ENCODE measurements around the gene CRY2.

The CRY2 gene

DNA sequence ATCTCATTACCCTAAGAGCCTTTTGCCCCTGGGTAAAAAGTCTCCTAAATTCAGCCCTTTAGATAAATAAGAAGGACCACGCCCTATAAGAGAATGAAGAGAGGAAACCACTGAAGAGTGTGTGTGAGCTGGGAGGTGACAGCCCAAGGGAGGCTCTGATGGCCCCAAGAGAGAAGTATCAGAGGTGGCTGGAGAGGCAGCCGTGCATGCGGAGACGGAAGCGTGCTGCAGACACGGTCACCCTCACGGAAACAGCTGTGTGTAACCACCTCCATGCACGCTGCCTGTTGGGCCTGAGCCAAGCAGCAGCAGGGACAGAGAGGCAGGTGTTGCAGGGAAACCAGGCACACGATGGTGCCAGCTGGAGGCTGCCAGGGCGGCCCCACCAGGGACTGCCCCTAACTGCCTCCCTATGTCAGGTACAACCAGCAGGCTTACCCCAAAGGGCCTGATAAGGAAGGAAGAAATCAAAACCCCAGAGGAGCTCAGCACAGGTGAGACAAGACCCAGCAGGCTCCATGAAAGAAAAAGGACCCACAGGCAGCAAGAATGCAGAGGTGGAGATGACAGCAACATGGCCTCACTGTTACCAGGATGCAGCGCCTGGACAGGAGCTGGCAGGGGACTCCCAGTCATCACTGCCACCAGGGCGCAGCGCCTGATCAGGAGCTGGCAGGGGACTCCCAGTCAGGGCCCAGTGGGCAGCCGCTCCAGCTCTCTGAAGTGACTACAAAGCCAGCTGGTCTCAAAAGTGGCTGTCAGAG lies 82.9 kb downstream of the CRY2 start:
- Histone ChIP-seq H2BK120ac (ENCODE audit: low read depth, low read length) (no peak overlapping the region), H3K27ac (replicated peaks; ENCODE audit: low read length) (no peak overlapping the region), H3K36me3 (replicated peaks in 1 of 2; ENCODE audit: control insufficient read depth in 2 of 2, insufficient read depth in 2 of 2, low read length in 2 of 2) (peaks cover 21 to 40% of the 10 kb centered on the region in 2 donors), H2BK15ac (ENCODE audit: low read length) (no peak overlapping the region), H3K4me1 (ENCODE audit: control insufficient read depth in 2 of 2, insufficient read depth in 1 of 2, low read depth in 1 of 2, low read length in 2 of 2) (no peaks in the 10 kb centered on the region), H3K23ac (ENCODE audit: low read depth, low read length, poor library complexity) (peak overlapping the region; percentile 92), H4K91ac (ENCODE audit: low read depth, low read length, poor library complexity) (no peak overlapping the region), H3K79me1 (ENCODE audit: low read depth, low read length) (peaks cover 7% of the 10 kb centered on the region), H3K14ac (ENCODE audit: low read length) (no peak overlapping the region), H2AFZ (ENCODE audit: low read length) (no peak overlapping the region), H2BK5ac (ENCODE audit: low read length) (peak overlapping the region; percentile 78), H3K4ac (ENCODE audit: low read length) (no peak overlapping the region), H2AK5ac (ENCODE audit: low read depth, low read length) (no peak overlapping the region), H3K9ac (ENCODE audit: low read depth, low read length, poor library complexity) (no peak overlapping the region), H4K8ac (ENCODE audit: low read depth, low read length) (peak overlapping the region; percentile 31), H3K27me3 (ENCODE audit: control insufficient read depth in 3 of 3, insufficient read depth in 3 of 3, low read depth in 1 of 3, low read length in 3 of 3) (peaks cover 0 to 5% (median 0%) of the 10 kb centered on the region in 3 experiments), H3K4me2 (ENCODE audit: insufficient read depth, low read length, poor library complexity, severe bottlenecking) (no peak overlapping the region), H3K18ac (ENCODE audit: low read length) (peak overlapping the region; percentile 27), H2BK12ac (ENCODE audit: low read length) (no peak overlapping the region), H3K9me3 (replicated peaks in 1 of 2; ENCODE audit: control insufficient read depth in 2 of 2, insufficient read depth in 1 of 2, low read depth in 1 of 2, low read length in 2 of 2) (peaks cover 0 to 2% of the 10 kb centered on the region in 2 donors), H3K4me3 (ENCODE audit: low read length in 2 of 2) (no peak overlapping the region)
- no CpG with 5 or more reads among the region's 14 CpGs for WGBS, 2 donors (ENCODE audit: extremely low coverage in 2 of 2, insufficient read length in 2 of 2, insufficient replicate concordance in 1 of 2)
- DNase-seq (ENCODE audit: low spot score), result no peak

DNA sequence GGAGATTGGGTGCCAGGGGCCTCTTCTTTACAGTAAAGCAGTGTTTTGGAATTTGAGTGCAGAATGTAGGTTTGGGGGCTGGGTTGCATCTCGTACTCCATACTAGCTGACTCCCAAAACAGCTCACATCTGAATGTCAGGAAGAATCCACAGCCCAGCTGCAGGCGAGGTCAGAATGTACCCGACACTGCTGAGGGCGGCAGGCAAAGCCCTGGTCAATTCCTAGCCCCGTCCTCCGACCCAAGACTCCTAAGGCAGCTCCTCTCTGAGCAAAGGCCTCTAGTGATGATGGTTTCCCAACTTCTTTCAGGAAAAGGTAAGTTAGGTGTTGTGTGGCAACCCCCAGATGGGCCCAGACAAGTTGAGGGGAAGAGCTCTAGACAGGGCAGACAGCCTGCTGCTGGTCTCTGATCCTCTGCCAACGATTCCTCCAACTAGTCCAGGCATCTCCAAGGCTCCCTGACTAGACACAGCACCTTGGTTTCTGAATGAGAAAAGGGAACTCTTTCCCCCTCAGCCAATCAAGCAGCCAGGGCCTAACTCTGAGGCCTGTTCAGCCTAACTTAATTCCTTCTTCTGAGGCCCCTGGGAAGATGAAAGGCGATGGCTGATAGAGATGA lies 83.8 kb downstream of the CRY2 start:
- Histone ChIP-seq H2BK15ac (ENCODE audit: low read length) (no peak overlapping the region), H3K14ac (ENCODE audit: low read length) (no peak overlapping the region), H3K79me1 (ENCODE audit: low read depth, low read length) (peaks cover 7% of the 10 kb centered on the region), H3K23ac (ENCODE audit: low read depth, low read length, poor library complexity) (no peak overlapping the region), H3K4ac (ENCODE audit: low read length) (no peak overlapping the region), H3K4me3 (ENCODE audit: low read length in 2 of 2) (no peak overlapping the region), H3K9me3 (replicated peaks in 1 of 2; ENCODE audit: control insufficient read depth in 2 of 2, insufficient read depth in 1 of 2, low read depth in 1 of 2, low read length in 2 of 2) (peaks cover 0 to 2% of the 10 kb centered on the region in 2 donors), H3K4me1 (ENCODE audit: control insufficient read depth in 2 of 2, insufficient read depth in 1 of 2, low read depth in 1 of 2, low read length in 2 of 2) (no peaks in the 10 kb centered on the region), H2BK12ac (ENCODE audit: low read length) (no peak overlapping the region), H4K8ac (ENCODE audit: low read depth, low read length) (no peak overlapping the region), H3K9ac (ENCODE audit: low read depth, low read length, poor library complexity) (no peak overlapping the region), H2BK5ac (ENCODE audit: low read length) (no peak overlapping the region), H2AFZ (ENCODE audit: low read length) (no peak overlapping the region), H2BK120ac (ENCODE audit: low read depth, low read length) (no peak overlapping the region), H2AK5ac (ENCODE audit: low read depth, low read length) (no peak overlapping the region), H3K27me3 (ENCODE audit: control insufficient read depth in 3 of 3, insufficient read depth in 3 of 3, low read depth in 1 of 3, low read length in 3 of 3) (peaks cover 0 to 1% (median 0%) of the 10 kb centered on the region in 3 experiments), H3K4me2 (ENCODE audit: insufficient read depth, low read length, poor library complexity, severe bottlenecking) (no peak overlapping the region), H4K91ac (ENCODE audit: low read depth, low read length, poor library complexity) (no peak overlapping the region), H3K36me3 (replicated peaks in 1 of 2; ENCODE audit: control insufficient read depth in 2 of 2, insufficient read depth in 2 of 2, low read length in 2 of 2) (peaks cover 27 to 49% of the 10 kb centered on the region in 2 donors), H3K18ac (ENCODE audit: low read length) (no peak overlapping the region), H3K27ac (replicated peaks; ENCODE audit: low read length) (no peak overlapping the region)
- no CpG with 5 or more reads among the region's 8 CpGs for WGBS, 2 donors (ENCODE audit: extremely low coverage in 2 of 2, insufficient read length in 2 of 2, insufficient replicate concordance in 1 of 2)
- DNase-seq (ENCODE audit: low spot score), result no peak

DNA sequence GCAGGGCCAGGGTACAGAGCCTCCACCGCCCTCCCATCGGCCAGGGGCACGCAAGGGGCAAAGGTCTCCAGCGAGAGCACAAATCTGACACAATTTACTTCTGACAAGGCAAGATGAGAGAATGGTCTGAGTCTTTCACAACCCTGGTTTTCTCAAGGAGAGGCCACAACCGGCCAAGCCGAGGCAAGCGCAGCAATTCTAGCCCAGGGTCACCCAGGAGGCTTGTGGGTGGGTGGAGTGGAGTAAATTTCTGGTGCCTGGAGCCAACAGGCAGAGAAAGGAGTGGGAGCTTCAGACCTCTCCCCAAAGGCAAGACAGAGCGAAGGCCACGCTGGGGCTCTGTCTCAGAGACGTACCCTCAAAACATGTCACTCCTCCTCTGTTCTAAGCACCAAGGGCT lies 84.5 kb downstream of the CRY2 start:
- no peak overlapping the region for H2BK5ac ChIP-seq (ENCODE audit: low read length)
- H3K79me1 ChIP-seq (ENCODE audit: low read depth, low read length), result peaks cover 7% of the 10 kb centered on the region
- no peak overlapping the region for H3K27ac ChIP-seq (replicated peaks; ENCODE audit: low read length)
- H3K4me3 ChIP-seq (ENCODE audit: low read length in 2 of 2), result no peak overlapping the region
- peaks cover 29 to 56% of the 10 kb centered on the region in 2 donors for H3K36me3 ChIP-seq (replicated peaks in 1 of 2; ENCODE audit: control insufficient read depth in 2 of 2, insufficient read depth in 2 of 2, low read length in 2 of 2)
- H3K14ac ChIP-seq (ENCODE audit: low read length), result no peak overlapping the region
- no peak overlapping the region for H4K8ac ChIP-seq (ENCODE audit: low read depth, low read length)
- H2AFZ ChIP-seq (ENCODE audit: low read length), result no peak overlapping the region
- H2BK15ac ChIP-seq (ENCODE audit: low read length), result no peak overlapping the region
- WGBS, 2 donors (ENCODE audit: extremely low coverage in 2 of 2, insufficient read length in 2 of 2, insufficient replicate concordance in 1 of 2), result no CpG with 5 or more reads among the region's 10 CpGs
- no peak overlapping the region for H3K18ac ChIP-seq (ENCODE audit: low read length)
- peaks cover 0 to 2% of the 10 kb centered on the region in 2 donors for H3K9me3 ChIP-seq (replicated peaks in 1 of 2; ENCODE audit: control insufficient read depth in 2 of 2, insufficient read depth in 1 of 2, low read depth in 1 of 2, low read length in 2 of 2)
- H3K4ac ChIP-seq (ENCODE audit: low read length), result no peak overlapping the region
- no peak for DNase-seq (ENCODE audit: low spot score)
- no peak overlapping the region for H3K9ac ChIP-seq (ENCODE audit: low read depth, low read length, poor library complexity)
- H3K4me2 ChIP-seq (ENCODE audit: insufficient read depth, low read length, poor library complexity, severe bottlenecking), result no peak overlapping the region
- no peak overlapping the region for H4K91ac ChIP-seq (ENCODE audit: low read depth, low read length, poor library complexity)
- H2BK120ac ChIP-seq (ENCODE audit: low read depth, low read length), result no peak overlapping the region
- no peak overlapping the region for H3K23ac ChIP-seq (ENCODE audit: low read depth, low read length, poor library complexity)
- H2AK5ac ChIP-seq (ENCODE audit: low read depth, low read length), result no peak overlapping the region
- H2BK12ac ChIP-seq (ENCODE audit: low read length), result no peak overlapping the region
- H3K4me1 ChIP-seq (ENCODE audit: control insufficient read depth in 2 of 2, insufficient read depth in 1 of 2, low read depth in 1 of 2, low read length in 2 of 2), result no peaks in the 10 kb centered on the region
- no peaks in the 10 kb centered on the region for H3K27me3 ChIP-seq (ENCODE audit: control insufficient read depth in 3 of 3, insufficient read depth in 3 of 3, low read depth in 1 of 3, low read length in 3 of 3)

DNA sequence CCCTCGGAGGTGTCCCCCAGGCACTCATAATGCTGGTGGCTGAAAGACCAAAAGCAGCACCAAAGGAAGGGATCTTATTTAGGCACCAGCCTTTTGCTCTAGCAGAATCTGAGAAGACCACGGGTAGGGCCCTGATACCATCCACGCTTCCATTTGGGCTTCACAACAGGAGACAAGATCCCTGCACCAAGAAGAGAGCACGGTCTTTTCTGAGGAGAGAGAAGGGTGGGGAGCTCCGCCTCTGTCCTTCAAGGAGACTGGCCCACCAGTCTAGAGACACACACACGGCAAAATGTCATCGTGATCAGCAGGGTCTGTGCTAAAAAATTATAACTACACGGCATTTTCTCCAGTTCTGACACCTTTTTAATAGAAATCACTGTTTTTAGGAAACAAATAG lies 84.9 kb downstream of the CRY2 start:
- no peak overlapping the region for H2AK5ac ChIP-seq (ENCODE audit: low read depth, low read length)

More for the DNA sequence above, 84.9 kb downstream of the CRY2 start:
- no CpG with 5 or more reads among the region's 8 CpGs for WGBS, 2 donors (ENCODE audit: extremely low coverage in 2 of 2, insufficient read length in 2 of 2, insufficient replicate concordance in 1 of 2)
- Histone ChIP-seq H2BK5ac (ENCODE audit: low read length) (no peak overlapping the region), H3K27me3 (ENCODE audit: control insufficient read depth in 3 of 3, insufficient read depth in 3 of 3, low read depth in 1 of 3, low read length in 3 of 3) (no peaks in the 10 kb centered on the region), H3K27ac (replicated peaks; ENCODE audit: low read length) (no peak overlapping the region), H3K9ac (ENCODE audit: low read depth, low read length, poor library complexity) (no peak overlapping the region), H2BK120ac (ENCODE audit: low read depth, low read length) (no peak overlapping the region), H3K36me3 (replicated peaks in 1 of 2; ENCODE audit: control insufficient read depth in 2 of 2, insufficient read depth in 2 of 2, low read length in 2 of 2) (peaks cover 30 to 60% of the 10 kb centered on the region in 2 donors), H3K79me1 (ENCODE audit: low read depth, low read length) (peaks cover 7% of the 10 kb centered on the region), H2BK12ac (ENCODE audit: low read length) (no peak overlapping the region), H3K9me3 (replicated peaks in 1 of 2; ENCODE audit: control insufficient read depth in 2 of 2, insufficient read depth in 1 of 2, low read depth in 1 of 2, low read length in 2 of 2) (peaks cover 0 to 2% of the 10 kb centered on the region in 2 donors), H4K8ac (ENCODE audit: low read depth, low read length) (no peak overlapping the region), H4K91ac (ENCODE audit: low read depth, low read length, poor library complexity) (no peak overlapping the region), H3K14ac (ENCODE audit: low read length) (no peak overlapping the region), H3K18ac (ENCODE audit: low read length) (no peak overlapping the region), H3K4me1 (ENCODE audit: control insufficient read depth in 2 of 2, insufficient read depth in 1 of 2, low read depth in 1 of 2, low read length in 2 of 2) (no peaks in the 10 kb centered on the region), H2BK15ac (ENCODE audit: low read length) (no peak overlapping the region), H3K4me2 (ENCODE audit: insufficient read depth, low read length, poor library complexity, severe bottlenecking) (no peak overlapping the region), H2AFZ (ENCODE audit: low read length) (no peak overlapping the region), H3K23ac (ENCODE audit: low read depth, low read length, poor library complexity) (no peak overlapping the region), H3K4ac (ENCODE audit: low read length) (no peak overlapping the region), H3K4me3 (ENCODE audit: low read length in 2 of 2) (no peak overlapping the region)
- no peak for DNase-seq (ENCODE audit: low spot score)
